Ishikawa (cell line): ENCODE measurements around the gene VCAN.

Experiments
- CEBPB ChIP-seq: IDR thresholded peaks from 2 replicates; pipeline ENCODE4 v1.6.1; 2012
- CREB1 ChIP-seq: IDR thresholded peaks from 2 replicates; pipeline ENCODE4 v1.6.1; 2012; ENCODE audit warnings: low read depth
- EGR1 ChIP-seq: IDR thresholded peaks from 2 replicates; pipeline ENCODE4 v1.6.1; 2012
- EP300 ChIP-seq: IDR thresholded peaks from 2 replicates; pipeline ENCODE4 v1.6.1; 2012; ENCODE audit warnings: borderline replicate concordance
- FOXM1 ChIP-seq: IDR thresholded peaks from 2 replicates; pipeline ENCODE4 v1.6.1; 2012; ENCODE audit warnings: low read depth, borderline replicate concordance
- RAD21 ChIP-seq: IDR thresholded peaks from 2 replicates; pipeline ENCODE4 v1.6.1; 2012; ENCODE audit warnings: low read depth
- REST ChIP-seq: IDR thresholded peaks from 2 replicates; pipeline ENCODE4 v1.6.1; 2012; ENCODE audit warnings: low read depth, mild to moderate bottlenecking
- TAF1 ChIP-seq: IDR thresholded peaks from 2 replicates; pipeline ENCODE4 v1.6.1; 2012; ENCODE audit warnings: low read depth, mild to moderate bottlenecking
- TCF12 ChIP-seq: IDR thresholded peaks from 2 replicates; pipeline ENCODE4 v1.6.1; 2012; ENCODE audit warnings: low read depth
- TEAD4 ChIP-seq: IDR thresholded peaks from 2 replicates; pipeline ENCODE4 v1.6.1; 2012
- YY1 ChIP-seq: IDR thresholded peaks from 2 replicates; pipeline ENCODE4 v1.6.1; 2012; ENCODE audit warnings: low read depth
- TF ChIP-seq, protein P1 (sequence below): IDR thresholded peaks from 2 replicates; pipeline ENCODE4 v1.6.1; 2012
- TF ChIP-seq, protein P2 (sequence below): IDR thresholded peaks from 2 replicates; pipeline ENCODE4 v1.6.1; 2012

DNA sequence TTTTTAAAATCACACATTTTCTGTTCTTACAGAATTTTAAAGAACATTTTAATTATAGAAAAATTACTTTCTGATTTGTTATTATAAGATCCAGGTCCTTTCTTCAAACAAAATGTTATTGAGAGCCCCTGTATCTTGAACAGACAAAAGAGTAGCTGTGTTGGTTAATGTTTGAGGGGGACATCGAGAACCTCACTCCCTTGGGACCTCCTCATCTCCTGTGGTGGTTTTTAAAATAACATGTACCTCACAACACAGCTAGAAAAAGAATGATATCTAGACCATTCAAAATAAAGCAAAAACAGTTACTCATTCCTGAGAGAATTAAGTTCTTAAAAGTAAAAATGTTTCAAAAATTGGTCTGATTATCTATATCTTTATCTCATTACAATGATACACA is 54.7 kb downstream of the VCAN start:
- TF ChIP-seq RAD21, result no peak
- TF ChIP-seq EP300, result no peak
- no peak for TF ChIP-seq TAF1
- TF ChIP-seq, protein P1, sequence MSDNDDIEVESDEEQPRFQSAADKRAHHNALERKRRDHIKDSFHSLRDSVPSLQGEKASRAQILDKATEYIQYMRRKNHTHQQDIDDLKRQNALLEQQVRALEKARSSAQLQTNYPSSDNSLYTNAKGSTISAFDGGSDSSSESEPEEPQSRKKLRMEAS, result no peak
- no peak for TF ChIP-seq YY1
- no peak for TF ChIP-seq TCF12
- no peak for TF ChIP-seq EGR1
- no peak for TF ChIP-seq REST
- TF ChIP-seq TEAD4, result no peak
- TF ChIP-seq, protein P2, sequence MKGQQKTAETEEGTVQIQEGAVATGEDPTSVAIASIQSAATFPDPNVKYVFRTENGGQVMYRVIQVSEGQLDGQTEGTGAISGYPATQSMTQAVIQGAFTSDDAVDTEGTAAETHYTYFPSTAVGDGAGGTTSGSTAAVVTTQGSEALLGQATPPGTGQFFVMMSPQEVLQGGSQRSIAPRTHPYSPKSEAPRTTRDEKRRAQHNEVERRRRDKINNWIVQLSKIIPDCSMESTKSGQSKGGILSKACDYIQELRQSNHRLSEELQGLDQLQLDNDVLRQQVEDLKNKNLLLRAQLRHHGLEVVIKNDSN, result no peak
- TF ChIP-seq CEBPB, result no peak
- TF ChIP-seq CREB1, result no peak
- TF ChIP-seq FOXM1, result no peak
